Mesenteric fat pad (tissue), 1 donor: ENCODE data around the gene ATF4. TPM values are rescaled to one million over a fixed set of nuclear protein-coding genes. Genes with fewer than 3 reads are reported as not detected.
A peak's percentile ranks its signal among the peaks of the same experiment; 100 is the strongest.
"Not testable (repeated sequence)": the region's sequence is repeated elsewhere in the genome, so short reads cannot be mapped to it uniquely, and the experiment has no call there.

Experiments used
- DNase-seq: peaks from one replicate; pipeline ENCODE4 v3.0.0-alpha.2; 2020; ENCODE audit warnings: low spot score
- total RNA-seq: library from RNA; stranded (reverse); fragmentation: NEBNext Ultra II Directional; extraction: Animal tissue kit (Norgen Biotek cat#: 25700); gene quantifications from one replicate; pipeline ENCODE4 v1.2.1, GENCODE V29; 2021
- donor health status: DM: yes; HTN: yes; CAD: no.

Gene ATF4
- total RNA-seq, 1 donor from 2014 or later, result 574 TPM

GRCh38 chr22:39508393-39508792, 12.0 kb upstream of the ATF4 start:
- no peak for DNase-seq

- no peak for DNase-seq
These were observed 9.7 kb upstream of the ATF4 start for GRCh38 chr22:39510529-39511149.

- DNase-seq, result no peak
These were observed 9.1 kb upstream of the ATF4 start for GRCh38 chr22:39511226-39511625.

- DNase-seq, result no peak
These were observed 8.3 kb upstream of the ATF4 start for GRCh38 chr22:39512026-39512425.

GRCh38 chr22:39513791-39514190, 6.6 kb upstream of the ATF4 start:
- no peak for DNase-seq

- no peak for DNase-seq
These were observed 5.9 kb upstream of the ATF4 start for GRCh38 chr22:39514373-39514973.

- DNase-seq, result no peak
These were observed 4.9 kb upstream of the ATF4 start for GRCh38 chr22:39515266-39516050.

- no peak for DNase-seq
These were observed 2.9 kb upstream of the ATF4 start for GRCh38 chr22:39517470-39517869.

- DNase-seq, result no peak
These were observed 2.1 kb upstream of the ATF4 start for GRCh38 chr22:39518144-39518786.

- no peak for DNase-seq
These were observed 1.2 kb upstream of the ATF4 start for GRCh38 chr22:39518996-39519680.

GRCh38 chr22:39519681-39520225, 609 bp upstream of the ATF4 start:
- DNase-seq, result peak; percentile 99

- DNase-seq, result not testable (repeated sequence)
These were observed 934 bp downstream of the ATF4 start for GRCh38 chr22:39521106-39521885.

GRCh38 chr22:39522091-39522490, 1.7 kb downstream of the ATF4 start:
- not testable (repeated sequence) for DNase-seq

GRCh38 chr22:39522567-39523300, 2.4 kb downstream of the ATF4 start:
- no peak for DNase-seq

GRCh38 chr22:39524089-39524752, 3.9 kb downstream of the ATF4 start:
- no peak for DNase-seq

GRCh38 chr22:39524753-39525657, 4.6 kb downstream of the ATF4 start:
- no peak for DNase-seq

- no peak for DNase-seq
These were observed 5.3 kb downstream of the ATF4 start for GRCh38 chr22:39525658-39525975.

- DNase-seq, result no peak
These were observed 6.4 kb downstream of the ATF4 start for GRCh38 chr22:39526736-39527171.
